CD8-positive, alpha-beta memory T cell (primary cell): ENCODE results near the gene UNC45A. TPM values are rescaled to one million over a fixed set of nuclear protein-coding genes. Genes with fewer than 3 reads are reported as not detected.
A peak's percentile ranks its signal among the peaks of the same experiment; 100 is the strongest.

Experiments
- CTCF ChIA-PET: fragments of 350-600 bp; sonication (Branson Sonifier 250); formaldehyde crosslinking; loops from one replicate; lab custom pipeline; 2021; ENCODE audit warnings: antibody characterized with exemption; lab: Charles Lee
- POLR2A ChIA-PET: fragments of 350-600 bp; sonication (Branson Sonifier 250); formaldehyde crosslinking; loops from one replicate; lab custom pipeline; 2021; ENCODE audit warnings: antibody characterized with exemption; lab: Charles Lee
- DNase-seq, 5 donors: peaks; one replicate each; pipeline versions ENCODE4 v3.0.0 to v3.0.0-alpha.2; 2020 to 2022; ENCODE audit warnings: mixed read lengths in 1 of 5
- H3K27ac ChIP-seq: one replicate; pipeline ENCODE4 v1.7.0; 2013; ENCODE audit warnings: low read depth, mild to moderate bottlenecking, low read length, moderate library complexity
- H3K27me3 ChIP-seq: 2 replicates; pipeline ENCODE4 v1.7.0; 2013; ENCODE audit warnings: low read length, mild to moderate bottlenecking; ENCODE audit not compliant: insufficient read depth, poor library complexity, severe bottlenecking
- H3K36me3 ChIP-seq: 2 replicates; pipeline ENCODE4 v1.7.0; 2013; ENCODE audit warnings: mild to moderate bottlenecking, low read length, moderate library complexity; ENCODE audit not compliant: insufficient read depth
- H3K4me1 ChIP-seq: 2 replicates; pipeline ENCODE4 v1.7.0; 2013; ENCODE audit warnings: mild to moderate bottlenecking, low read length, moderate library complexity; ENCODE audit not compliant: insufficient read depth
- H3K4me3 ChIP-seq: 2 replicates; pipeline ENCODE4 v1.7.0; 2013; ENCODE audit warnings: mild to moderate bottlenecking, low read length
- H3K9me3 ChIP-seq: 2 replicates; pipeline ENCODE4 v1.7.0; 2013; ENCODE audit warnings: mild to moderate bottlenecking, low read length
- H3K27ac Mint-ChIP-seq, 8 donors: one replicate each; pipeline ENCODE4 v1.8.0; 2020 to 2021; ENCODE audit warnings: mixed read lengths in 8 of 8, mild to moderate bottlenecking in 6 of 8, inconsistent platforms in 3 of 8, moderate library complexity in 3 of 8
- H3K27me3 Mint-ChIP-seq, 2 donors: one replicate each; pipeline ENCODE4 v1.8.0; 2020 to 2021; ENCODE audit warnings: mixed read lengths in 2 of 2, mild to moderate bottlenecking in 1 of 2, moderate library complexity in 1 of 2
- H3K36me3 Mint-ChIP-seq, 3 donors: one replicate each; pipeline ENCODE4 v1.8.0; 2020 to 2021; ENCODE audit warnings: mixed read lengths in 3 of 3, inconsistent platforms in 1 of 3, mild to moderate bottlenecking in 1 of 3
- H3K4me1 Mint-ChIP-seq, 3 donors: one replicate each; pipeline ENCODE4 v1.8.0; 2020 to 2021; ENCODE audit warnings: mixed read lengths in 3 of 3, inconsistent platforms in 1 of 3, mild to moderate bottlenecking in 1 of 3
- H3K4me3 Mint-ChIP-seq, 7 donors: one replicate each; pipeline ENCODE4 v1.8.0; 2020 to 2021; ENCODE audit warnings: mixed read lengths in 7 of 7, mild to moderate bottlenecking in 6 of 7, moderate library complexity in 4 of 7, inconsistent platforms in 2 of 7
- H3K9me3 Mint-ChIP-seq, 5 donors: one replicate each; pipeline ENCODE4 v1.8.0; 2020 to 2022; ENCODE audit warnings: mixed read lengths in 5 of 5, mild to moderate bottlenecking in 3 of 5, moderate library complexity in 2 of 5, inconsistent platforms in 1 of 5
- polyA plus RNA-seq: library from polyadenylated mRNA; unstranded; fragments of 300-500 nt; fragmentation: Illumina TruSeq; gene quantifications from one replicate; pipeline ENCODE4 v1.2.3, GENCODE V29; 2021
- total RNA-seq, 2 experiments: library from RNA; stranded (reverse); gene quantifications; one replicate each; pipeline ENCODE4 v1.2.3, GENCODE V29; 2021

Gene UNC45A
- total and polyA plus RNA-seq, 3 experiments from 2014 or later = 68.6 to 78.2 (median 74.6) TPM

DNA sequence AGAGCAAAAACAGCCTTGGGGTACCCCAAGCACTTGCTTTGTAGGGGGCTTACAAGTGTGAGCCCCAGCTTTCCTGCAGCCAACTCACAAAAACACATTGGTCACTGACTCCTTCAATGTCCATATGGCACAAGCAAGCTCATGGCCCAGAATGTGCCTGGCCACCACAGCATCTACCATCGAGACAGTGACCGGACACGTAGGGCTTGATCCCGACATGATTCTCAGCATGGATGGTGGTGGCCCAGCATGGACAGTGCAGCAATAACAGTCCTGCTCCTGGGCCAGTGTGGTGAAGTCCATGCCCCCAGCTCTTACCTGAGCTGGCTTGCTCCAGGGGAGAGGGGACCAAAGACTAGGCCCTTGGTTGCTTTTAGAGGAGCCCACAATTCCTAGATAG, 6.0 kb downstream of the UNC45A start:
- Histone ChIP-seq H3K4me3 (no peak overlapping the region), H3K27ac (no peak overlapping the region), H3K4me1 (peaks cover 9% of the 10 kb centered on the region), H3K9me3 (no peaks in the 10 kb centered on the region), H3K27me3 (no peaks in the 10 kb centered on the region), H3K36me3 (peaks cover 51% of the 10 kb centered on the region)
- Mint-ChIP-seq H3K9me3 (no peaks in the 10 kb centered on the region), H3K27me3 (no peaks in the 10 kb centered on the region), H3K4me1 (peaks cover 9% of the 10 kb centered on the region in 3 donors), H3K36me3 (peaks cover 0 to 77% (median 9%) of the 10 kb centered on the region in 3 donors), H3K27ac (no peak overlapping the region), H3K4me3 (peak overlapping the region in 1 of 7 donors; percentile 69)
- ChIA-PET CTCF (interaction anchor here (1.7 to 4.7 kb wide), 3 partner anchors 8 to 21 kb away, joined by 4 to 40 read pairs (median 19); partner anchors contain the start of genes HDDC3 and UNC45A), POLR2A (no interaction called here)
- no peak for DNase-seq

DNA sequence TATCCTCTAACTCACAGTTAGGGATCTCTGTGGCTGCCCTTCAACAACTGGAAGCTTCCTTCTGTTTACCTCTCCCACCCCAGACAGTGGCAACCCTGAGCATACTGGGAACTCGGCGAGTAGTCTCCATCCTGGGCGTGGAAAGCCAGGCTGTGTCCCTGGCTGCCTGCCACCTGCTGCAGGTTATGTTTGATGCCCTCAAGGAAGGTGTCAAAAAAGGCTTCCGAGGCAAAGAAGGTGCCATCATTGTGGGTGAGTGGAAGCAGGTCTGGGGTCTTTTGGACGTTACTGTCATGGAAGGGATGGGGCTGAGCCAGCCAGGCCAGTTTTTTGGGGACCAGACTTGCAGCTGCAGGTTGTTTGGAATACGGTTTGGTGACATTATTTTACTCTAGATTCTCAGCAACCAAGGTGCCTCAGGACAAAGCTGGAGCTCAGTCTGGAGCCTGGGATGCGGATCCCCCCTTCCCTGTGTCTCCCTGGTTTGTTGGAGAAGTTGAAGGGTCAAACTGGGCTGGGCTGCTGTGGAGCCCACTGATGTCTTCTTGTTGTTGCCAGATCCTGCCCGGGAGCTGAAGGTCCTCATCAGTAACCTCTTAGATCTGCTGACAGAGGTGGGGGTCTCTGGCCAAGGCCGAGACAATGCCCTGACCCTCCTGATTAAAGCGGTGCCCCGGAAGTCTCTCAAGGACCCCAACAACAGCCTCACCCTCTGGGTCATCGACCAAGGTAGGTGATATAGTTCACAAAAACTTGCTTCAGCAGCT, 7.5 kb downstream of the UNC45A start:
- ChIA-PET POLR2A (no interaction called here), CTCF (interaction anchor here (0.8 to 4.7 kb wide), 3 partner anchors 10 to 295 kb away, joined by 3 to 40 read pairs (median 19); partner anchors contain the start of genes HDDC3 and UNC45A)
- H3K4me3 Mint-ChIP-seq = no peak overlapping the region
- H3K36me3 ChIP-seq = peaks cover 55% of the 10 kb centered on the region
- H3K4me1 Mint-ChIP-seq = no peaks in the 10 kb centered on the region
- no peaks in the 10 kb centered on the region for H3K27me3 ChIP-seq
- no peak for DNase-seq
- H3K27me3 Mint-ChIP-seq = no peaks in the 10 kb centered on the region
- no peak overlapping the region for H3K27ac Mint-ChIP-seq
- no peaks in the 10 kb centered on the region for H3K4me1 ChIP-seq
- H3K9me3 ChIP-seq = no peaks in the 10 kb centered on the region
- H3K36me3 Mint-ChIP-seq = peaks cover 0 to 83% (median 8%) of the 10 kb centered on the region in 3 donors
- H3K4me3 ChIP-seq = no peak overlapping the region
- H3K9me3 Mint-ChIP-seq = no peaks in the 10 kb centered on the region
- no peak overlapping the region for H3K27ac ChIP-seq

DNA sequence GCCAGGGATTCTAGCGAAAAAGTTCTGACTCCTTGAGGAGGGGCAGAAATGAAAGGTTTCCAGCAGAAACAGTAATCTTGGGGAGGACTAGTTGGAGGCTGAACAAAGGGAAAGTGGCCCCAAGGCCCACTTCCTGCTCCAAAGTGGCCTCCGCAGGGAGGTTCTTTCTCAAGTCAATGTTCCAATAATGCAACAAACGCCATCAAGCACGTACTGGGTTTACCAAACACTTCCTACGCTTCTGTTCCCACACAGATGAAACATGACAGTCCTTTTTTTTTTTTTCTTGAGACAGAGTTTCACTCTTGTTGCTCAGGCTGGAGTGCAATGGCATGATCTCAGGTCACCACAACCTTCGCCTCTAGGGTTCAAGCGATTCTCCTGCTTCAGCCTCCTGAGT, 10.0 kb downstream of the UNC45A start:
- H3K9me3 Mint-ChIP-seq = no peaks in the 10 kb centered on the region
- H3K4me1 ChIP-seq = no peaks in the 10 kb centered on the region
- no peaks in the 10 kb centered on the region for H3K27me3 Mint-ChIP-seq
- H3K4me3 ChIP-seq = no peak overlapping the region
- POLR2A ChIA-PET = no interaction called here
- CTCF ChIA-PET = interaction anchor here (2.3 kb wide), 1 partner anchor 12 kb away, joined by 17 read pairs; no protein-coding TSS in a partner anchor
- H3K4me3 Mint-ChIP-seq = no peak overlapping the region
- no peak overlapping the region for H3K27ac Mint-ChIP-seq
- no peaks in the 10 kb centered on the region for H3K27me3 ChIP-seq
- no peaks in the 10 kb centered on the region for H3K4me1 Mint-ChIP-seq
- H3K36me3 ChIP-seq = peaks cover 53% of the 10 kb centered on the region
- H3K27ac ChIP-seq = no peak overlapping the region
- no peak for DNase-seq
- H3K36me3 Mint-ChIP-seq = peaks cover 0 to 90% (median 5%) of the 10 kb centered on the region in 3 donors
- no peaks in the 10 kb centered on the region for H3K9me3 ChIP-seq

DNA sequence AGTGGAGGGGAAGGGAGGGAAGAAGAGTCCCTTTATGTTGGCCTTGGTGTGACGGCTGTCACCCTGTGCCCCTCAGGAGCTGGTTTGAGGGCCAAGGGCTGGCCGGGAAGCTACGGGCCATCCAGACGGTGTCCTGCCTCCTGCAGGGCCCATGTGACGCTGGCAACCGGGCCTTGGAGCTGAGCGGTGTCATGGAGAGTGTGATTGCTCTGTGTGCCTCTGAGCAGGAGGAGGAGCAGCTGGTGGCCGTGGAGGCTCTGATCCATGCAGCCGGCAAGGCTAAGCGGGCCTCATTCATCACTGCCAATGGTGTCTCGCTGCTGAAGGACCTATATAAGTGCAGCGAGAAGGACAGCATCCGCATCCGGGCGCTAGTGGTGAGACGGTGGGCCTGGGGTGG, 11.5 kb downstream of the UNC45A start:
- ChIA-PET POLR2A (interaction anchor here (0.6 kb wide), 1 partner anchor 12 kb away, joined by 5 read pairs; the partner anchor contains the start of gene UNC45A), CTCF (interaction anchor here (1.2 to 3.3 kb wide), 5 partner anchors 8 to 15 kb away, joined by 3 to 17 read pairs (median 12); partner anchors contain the start of genes HDDC3, RCCD1 and UNC45A)
- Mint-ChIP-seq H3K4me3 (no peak overlapping the region), H3K4me1 (no peaks in the 10 kb centered on the region), H3K27ac (peak overlapping the region in 1 of 8 donors; percentile 21), H3K36me3 (peaks cover 0 to 89% (median 4%) of the 10 kb centered on the region in 3 donors), H3K9me3 (no peaks in the 10 kb centered on the region), H3K27me3 (no peaks in the 10 kb centered on the region)
- no peak overlapping the region for H3K4me3 ChIP-seq
- no peaks in the 10 kb centered on the region for H3K9me3 ChIP-seq
- H3K36me3 ChIP-seq = peaks cover 42% of the 10 kb centered on the region
- H3K27me3 ChIP-seq = no peaks in the 10 kb centered on the region
- H3K4me1 ChIP-seq = no peaks in the 10 kb centered on the region
- no peak for DNase-seq
- no peak overlapping the region for H3K27ac ChIP-seq

DNA sequence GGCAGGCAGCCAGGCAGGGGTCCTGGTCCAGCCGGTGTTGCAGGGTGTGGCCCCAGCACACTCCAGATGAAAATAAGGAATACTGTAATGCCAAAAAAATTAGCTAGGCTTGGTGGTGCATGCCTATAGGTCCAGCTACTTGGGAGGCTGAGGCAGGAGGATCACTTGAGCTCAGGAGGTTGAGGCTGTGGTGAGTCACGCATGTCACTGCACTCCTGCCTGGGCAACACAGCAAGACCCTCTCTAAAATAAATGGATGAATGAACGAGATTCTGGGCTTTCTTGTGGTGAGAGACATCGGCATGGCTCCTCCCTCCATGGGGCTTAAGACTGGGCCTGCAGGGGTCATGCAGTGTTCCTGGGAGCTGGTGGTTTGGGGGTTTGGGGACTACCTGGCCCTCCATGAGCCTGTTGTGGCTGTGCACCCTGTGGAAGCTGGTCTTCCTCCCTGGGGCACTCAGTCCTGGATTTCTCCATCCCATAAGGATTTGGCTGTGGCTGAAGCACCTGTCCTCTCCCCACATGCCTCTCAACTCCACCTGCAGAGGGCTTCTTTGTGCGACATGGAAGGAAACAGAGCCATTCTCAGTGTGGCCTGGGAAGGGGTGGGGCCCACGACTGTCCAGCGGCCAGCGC, 12.0 kb downstream of the UNC45A start:
- peaks cover 0 to 92% (median 5%) of the 10 kb centered on the region in 3 donors for H3K36me3 Mint-ChIP-seq
- peak overlapping the region in 1 of 8 donors; percentile 76 for H3K27ac Mint-ChIP-seq
- no peak for DNase-seq
- H3K4me3 ChIP-seq = no peak overlapping the region
- no peaks in the 10 kb centered on the region for H3K9me3 Mint-ChIP-seq
- H3K36me3 ChIP-seq = peaks cover 38% of the 10 kb centered on the region
- H3K9me3 ChIP-seq = no peaks in the 10 kb centered on the region
- no peak overlapping the region for H3K27ac ChIP-seq
- no peak overlapping the region for H3K4me3 Mint-ChIP-seq
- H3K4me1 ChIP-seq = no peaks in the 10 kb centered on the region
- CTCF ChIA-PET = interaction anchor here (1.3 to 3.3 kb wide), 4 partner anchors 10 to 15 kb away, joined by 3 to 17 read pairs (median 13); partner anchors contain the start of genes HDDC3 and UNC45A
- H3K27me3 Mint-ChIP-seq = no peaks in the 10 kb centered on the region
- POLR2A ChIA-PET = no interaction called here
- H3K27me3 ChIP-seq = no peaks in the 10 kb centered on the region
- H3K4me1 Mint-ChIP-seq = no peaks in the 10 kb centered on the region

DNA sequence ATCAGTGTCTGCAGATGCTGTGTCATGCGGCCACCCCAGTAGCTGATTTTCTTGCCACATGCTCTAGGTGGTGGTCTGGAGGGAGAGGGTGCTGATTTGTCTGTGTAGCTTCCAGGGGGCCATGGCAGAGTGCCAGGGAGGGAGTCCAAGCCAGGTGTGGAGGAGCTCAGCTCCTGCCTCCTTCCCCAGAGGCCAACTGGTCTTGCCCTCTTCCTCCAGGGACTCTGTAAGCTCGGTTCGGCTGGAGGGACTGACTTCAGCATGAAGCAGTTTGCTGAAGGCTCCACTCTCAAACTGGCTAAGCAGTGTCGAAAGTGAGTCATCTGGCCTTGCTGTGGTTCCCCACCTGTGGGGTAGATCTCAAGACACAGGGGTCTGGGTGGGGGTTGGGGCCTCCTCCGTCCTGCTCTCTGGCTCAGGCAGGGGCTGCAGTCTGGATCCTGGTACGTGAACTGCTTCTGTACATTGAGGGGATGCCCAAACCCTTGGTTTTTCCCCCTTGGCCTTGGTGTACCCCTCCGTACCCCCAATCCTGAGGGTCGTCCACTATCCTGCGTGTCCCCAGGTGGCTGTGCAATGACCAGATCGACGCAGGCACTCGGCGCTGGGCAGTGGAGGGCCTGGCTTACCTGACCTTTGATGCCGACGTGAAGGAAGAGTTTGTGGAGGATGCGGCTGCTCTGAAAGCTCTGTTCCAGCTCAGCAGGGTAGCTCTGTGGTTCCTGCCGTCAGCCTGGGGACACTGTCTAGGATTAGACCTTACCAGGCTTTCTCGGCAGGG, 12.7 kb downstream of the UNC45A start:
- Mint-ChIP-seq H3K36me3 (peaks cover 0 to 90% (median 7%) of the 10 kb centered on the region in 3 donors), H3K9me3 (no peaks in the 10 kb centered on the region), H3K27me3 (no peaks in the 10 kb centered on the region), H3K4me1 (no peaks in the 10 kb centered on the region), H3K4me3 (peak overlapping the region in 1 of 7 donors; percentile 68), H3K27ac (peak overlapping the region in 1 of 8 donors; percentile 76)
- no peaks in the 10 kb centered on the region for H3K4me1 ChIP-seq
- H3K27ac ChIP-seq = no peak overlapping the region
- CTCF ChIA-PET = interaction anchor here (1.2 to 3.3 kb wide), 4 partner anchors 10 to 16 kb away, joined by 3 to 14 read pairs (median 8); partner anchors contain the start of genes HDDC3 and UNC45A
- H3K27me3 ChIP-seq = no peaks in the 10 kb centered on the region
- no peak overlapping the region for H3K4me3 ChIP-seq
- no peak for DNase-seq
- H3K9me3 ChIP-seq = no peaks in the 10 kb centered on the region
- POLR2A ChIA-PET = no interaction called here
- peaks cover 33% of the 10 kb centered on the region for H3K36me3 ChIP-seq

DNA sequence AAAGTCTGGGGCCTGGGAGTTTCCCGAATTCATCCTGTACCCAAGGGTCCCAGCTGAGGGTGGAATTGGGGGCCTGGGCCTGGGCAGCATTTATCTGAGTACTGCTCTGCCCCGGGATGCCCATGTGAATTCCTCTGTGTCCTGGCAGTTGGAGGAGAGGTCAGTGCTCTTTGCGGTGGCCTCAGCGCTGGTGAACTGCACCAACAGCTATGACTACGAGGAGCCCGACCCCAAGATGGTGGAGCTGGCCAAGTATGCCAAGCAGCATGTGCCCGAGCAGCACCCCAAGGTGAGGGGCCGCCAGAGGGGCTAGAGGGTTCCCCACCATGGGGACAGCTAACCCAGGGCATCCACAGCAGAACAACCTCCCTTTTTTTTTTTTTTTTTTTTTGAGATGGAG, 13.4 kb downstream of the UNC45A start:
- H3K27me3 ChIP-seq = no peaks in the 10 kb centered on the region
- POLR2A ChIA-PET = no interaction called here
- no peaks in the 10 kb centered on the region for H3K9me3 ChIP-seq
- Mint-ChIP-seq H3K27me3 (no peaks in the 10 kb centered on the region), H3K9me3 (no peaks in the 10 kb centered on the region), H3K4me3 (no peak overlapping the region), H3K36me3 (peaks cover 0 to 90% (median 7%) of the 10 kb centered on the region in 3 donors), H3K27ac (peak overlapping the region in 1 of 8 donors; percentile 36), H3K4me1 (peaks cover 0 to 2% (median 0%) of the 10 kb centered on the region in 3 donors)
- no peak overlapping the region for H3K27ac ChIP-seq
- CTCF ChIA-PET = interaction anchor here (1.2 to 3.3 kb wide), 3 partner anchors 9 to 16 kb away, joined by 3 to 14 read pairs (median 5); partner anchors contain the start of genes HDDC3 and UNC45A
- H3K36me3 ChIP-seq = peaks cover 26% of the 10 kb centered on the region
- no peaks in the 10 kb centered on the region for H3K4me1 ChIP-seq
- H3K4me3 ChIP-seq = no peak overlapping the region
- no peak for DNase-seq
